COLO668 (cell line): ENCODE measurements around the gene CLMN.
A peak's percentile ranks its signal among the peaks of the same experiment; 100 is the strongest.

Experiments used
- DNase-seq: peaks from one replicate; lab custom pipeline; 2025; ENCODE audit not compliant: unreplicated experiment; lab: John Stamatoyannopoulos, UW

CLMN gene

GRCh38 chr14:95174184-95174792 is 145.4 kb downstream of the CLMN start:
- DNase-seq = no peak

GRCh38 chr14:95173518-95173917 is 146.2 kb downstream of the CLMN start:
- no peak for DNase-seq

GRCh38 chr14:95167177-95167576 is 152.5 kb downstream of the CLMN start:
- DNase-seq = no peak

GRCh38 chr14:95165517-95165916 is 154.2 kb downstream of the CLMN start:
- no peak for DNase-seq

DNA sequence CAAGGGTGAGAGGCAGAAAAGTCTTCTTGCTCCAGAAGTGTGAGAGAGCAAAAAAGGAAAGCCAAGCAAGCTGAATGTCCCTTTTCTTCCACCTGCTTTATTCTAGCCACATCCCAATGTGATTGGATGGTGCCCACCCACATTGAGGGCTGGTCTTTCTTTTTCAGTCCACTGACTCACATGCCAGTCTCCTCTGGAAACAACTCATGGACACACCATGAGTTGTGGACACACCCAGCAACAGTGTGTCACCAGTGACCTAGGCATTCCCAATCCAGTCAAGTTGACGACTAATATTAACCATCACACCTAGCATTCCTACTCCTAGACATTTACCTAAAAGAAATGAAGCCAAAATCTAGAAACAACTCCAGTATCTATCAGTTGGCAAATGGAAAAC is 155.2 kb downstream of the CLMN start:
- DNase-seq = no peak

GRCh38 chr14:95163666-95164065 is 156.0 kb downstream of the CLMN start:
- no peak for DNase-seq

- no peak for DNase-seq
Observed at GRCh38 chr14:95163132-95163531, 156.6 kb downstream of the CLMN start.

GRCh38 chr14:95162641-95163040 is 157.1 kb downstream of the CLMN start:
- DNase-seq = no peak

GRCh38 chr14:95157327-95158189 is 162.2 kb downstream of the CLMN start, which contains the start of gene DICER1:
Gene DICER1, minus strand, starts transcription at chr14:95157529. Its CDS starts 24,071 bp downstream, at chr14:95133458.
- peak; percentile 97 for DNase-seq

DNA sequence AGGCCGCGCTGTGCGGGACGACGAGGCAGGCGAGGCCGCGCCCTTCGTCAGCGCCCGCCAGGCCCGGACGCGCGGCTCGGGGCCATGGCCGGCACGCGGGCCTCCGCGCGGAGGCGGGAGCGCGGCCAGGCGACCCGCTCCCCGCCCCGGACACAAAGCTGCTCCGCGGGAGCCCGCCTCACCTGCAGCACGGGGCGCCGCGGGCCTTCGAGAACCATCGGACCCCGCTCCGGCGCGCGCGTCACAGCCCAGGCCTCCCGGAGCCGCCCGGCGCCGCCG is 162.7 kb downstream of the CLMN start:
- DNase-seq = no peak

GRCh38 chr14:95156161-95157047 is 163.3 kb downstream of the CLMN start:
- DNase-seq = peak; percentile 78

DNA sequence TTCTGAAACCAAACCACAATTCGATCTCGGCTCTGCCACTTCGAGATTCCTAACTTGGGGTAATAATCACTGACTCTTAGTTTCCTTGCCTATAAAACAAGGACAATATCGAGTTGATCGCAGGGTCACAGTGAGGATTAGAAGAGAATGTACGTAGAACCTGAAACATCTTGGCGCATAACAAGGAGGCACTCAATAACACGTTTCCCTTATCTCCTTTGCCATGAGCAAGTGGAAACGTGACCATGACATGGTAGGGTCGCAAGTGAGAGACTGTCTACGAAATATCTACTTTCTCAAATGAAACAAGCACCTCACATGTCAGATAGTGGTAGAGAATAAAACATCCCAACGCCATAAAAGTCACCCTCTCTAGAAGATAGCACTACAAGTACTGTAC is 164.7 kb downstream of the CLMN start:
- DNase-seq = no peak

- DNase-seq = no peak
Observed at GRCh38 chr14:95153866-95154265, 165.8 kb downstream of the CLMN start.

DNA sequence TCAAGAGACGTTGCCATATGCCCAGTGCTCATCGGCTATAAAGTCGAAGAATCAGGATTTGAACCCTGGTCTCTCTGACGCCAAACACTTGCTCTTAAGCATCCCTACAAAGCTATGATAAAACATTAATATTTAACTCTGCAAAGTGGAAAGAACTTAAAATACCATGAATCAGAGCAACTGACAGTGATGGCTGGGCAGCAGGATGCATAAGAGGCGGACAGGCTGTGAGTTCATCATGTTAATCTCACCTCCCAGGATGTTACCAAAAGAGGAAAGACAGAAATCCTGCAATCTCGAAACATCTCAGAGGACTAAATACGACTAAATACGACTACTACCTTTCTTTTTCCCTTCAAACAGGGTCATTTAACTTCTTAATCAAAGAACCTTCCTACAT is 168.1 kb downstream of the CLMN start:
- no peak for DNase-seq

- no peak for DNase-seq
Observed at GRCh38 chr14:95150910-95151309, 168.8 kb downstream of the CLMN start.

- no peak for DNase-seq
Observed at GRCh38 chr14:95149441-95149840, 170.3 kb downstream of the CLMN start.

DNA sequence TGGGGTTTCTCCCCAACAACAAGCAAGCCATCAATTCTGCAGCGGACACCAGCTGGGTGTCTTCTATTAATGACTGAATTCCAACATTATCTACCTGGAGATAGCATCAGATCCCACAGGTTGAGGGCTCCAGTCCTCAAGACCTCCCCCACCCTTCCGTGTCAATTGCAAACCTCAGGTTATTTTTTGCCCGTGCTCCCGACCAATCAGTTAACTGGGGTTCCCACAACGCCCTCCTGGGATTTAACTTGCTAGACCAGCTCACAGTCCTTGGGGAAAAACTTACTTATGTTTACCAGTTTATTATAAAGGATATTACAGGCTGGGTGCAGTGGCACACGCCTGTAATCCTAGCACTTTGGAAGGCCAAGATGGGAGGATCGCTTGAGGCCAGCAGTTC is 172.1 kb downstream of the CLMN start:
- no peak for DNase-seq

DNA sequence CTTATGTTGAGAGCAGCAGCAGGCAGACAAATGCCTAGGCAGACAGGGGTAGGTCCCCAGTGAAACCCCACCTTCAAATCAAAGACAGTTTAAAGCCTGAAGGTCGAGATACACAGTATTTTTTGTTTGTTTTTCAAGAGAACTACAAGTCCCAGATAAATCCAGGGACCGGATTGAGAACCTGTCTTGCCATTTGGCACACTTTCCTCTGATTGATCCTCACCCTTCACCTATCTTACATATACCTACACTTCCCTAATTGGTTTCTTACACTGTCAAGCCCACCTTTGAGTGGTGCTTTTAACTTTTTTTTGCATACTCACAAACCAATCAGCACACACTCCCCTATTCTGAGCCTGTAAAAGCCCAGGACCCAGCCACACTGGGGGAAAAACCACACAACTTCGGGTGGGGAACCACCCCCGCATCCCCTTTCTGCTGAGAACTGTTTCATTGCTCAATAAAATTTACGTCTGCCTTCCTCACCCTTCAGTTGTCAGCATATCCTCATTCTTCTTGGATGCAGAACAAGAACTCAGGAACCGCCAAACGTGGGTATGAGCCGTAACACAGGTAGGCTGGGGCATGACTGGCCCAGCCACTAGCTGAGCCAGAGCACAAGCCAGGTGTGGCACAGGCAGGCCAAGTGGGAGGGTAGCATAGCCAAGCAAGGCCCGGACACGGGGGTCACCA is 173.5 kb downstream of the CLMN start:
- DNase-seq = no peak

DNA sequence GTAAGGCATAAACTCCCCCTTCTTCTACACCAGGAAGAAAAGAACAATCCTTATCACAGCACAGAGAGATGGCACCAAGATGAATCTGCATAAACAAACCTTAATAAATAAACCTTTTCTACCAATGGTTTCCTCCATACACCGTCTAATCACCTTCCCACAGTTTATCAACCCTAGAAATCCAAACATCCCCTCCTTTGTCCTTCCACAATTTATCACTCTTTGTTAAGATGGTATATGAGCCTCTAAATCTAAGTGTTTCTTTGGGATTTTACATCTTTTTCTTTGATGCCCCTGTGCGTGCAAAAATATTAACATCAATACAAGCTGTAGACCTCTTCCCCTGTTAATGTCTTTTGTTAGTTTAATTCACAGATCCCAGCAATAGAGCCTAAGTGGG is 174.9 kb downstream of the CLMN start:
- DNase-seq = no peak

GRCh38 chr14:95143808-95144620 is 175.7 kb downstream of the CLMN start:
- no peak for DNase-seq
